Hepatocyte (in vitro differentiated cells): ENCODE data around the gene KRT74. TPM values are rescaled to one million over a fixed set of nuclear protein-coding genes. Genes with fewer than 3 reads are reported as not detected.

ENCODE experiments used
- DNase-seq: peaks from one replicate; pipeline ENCODE4 v3.0.0-alpha.2; 2016; ENCODE audit warnings: low spot score
- H2AFZ ChIP-seq: fragments of 200-600 bp; sonication (generic); 2 replicates; pipeline ENCODE4 v1.6.0; 2016; ENCODE audit warnings: antibody characterized with exemption, mild to moderate bottlenecking
- H3K27ac ChIP-seq: fragments of 200-600 bp; sonication (generic); 2 replicates; pipeline ENCODE4 v1.5.1; 2016; ENCODE audit warnings: mild to moderate bottlenecking
- H3K27me3 ChIP-seq: fragments of 200-600 bp; sonication (generic); 2 replicates; pipeline ENCODE4 v1.6.1; 2016
- H3K36me3 ChIP-seq: fragments of 200-600 bp; sonication (generic); replicated peaks from 2 replicates; pipeline ENCODE4 v1.5.1; 2016; ENCODE audit warnings: low read depth; ENCODE audit not compliant: insufficient read depth
- H3K4me1 ChIP-seq: fragments of 200-600 bp; sonication (generic); 2 replicates; pipeline ENCODE4 v1.5.1; 2016; ENCODE audit warnings: mild to moderate bottlenecking, moderate library complexity; ENCODE audit not compliant: insufficient read depth
- H3K4me2 ChIP-seq: fragments of 200-600 bp; sonication (generic); 2 replicates; pipeline ENCODE4 v1.6.0; 2016
- H3K4me3 ChIP-seq: fragments of 200-600 bp; sonication (generic); 2 replicates; pipeline ENCODE4 v1.5.1; 2016; ENCODE audit warnings: mild to moderate bottlenecking
- H3K79me2 ChIP-seq: fragments of 200-600 bp; sonication (generic); 2 replicates; pipeline ENCODE4 v1.6.0; 2017; ENCODE audit warnings: mild to moderate bottlenecking
- H3K9me2 ChIP-seq: fragments of 200-600 bp; sonication (generic); replicated peaks from 2 replicates; pipeline ENCODE4 v1.6.0; 2017; ENCODE audit warnings: mild to moderate bottlenecking; ENCODE audit not compliant: insufficient read depth
- H3K9me3 ChIP-seq: fragments of 200-600 bp; sonication (generic); 2 replicates; pipeline ENCODE4 v1.5.1; 2016; ENCODE audit warnings: low read depth, mild to moderate bottlenecking
- H4K20me1 ChIP-seq: fragments of 200-600 bp; sonication (generic); 2 replicates; pipeline ENCODE4 v1.6.0; 2016; ENCODE audit warnings: mild to moderate bottlenecking; ENCODE audit not compliant: insufficient read depth, poor library complexity, severe bottlenecking
- CTCF ChIP-seq: fragments of 200-600 bp; sonication (generic); IDR thresholded peaks from 2 replicates; pipeline ENCODE4 v1.5.1; 2016; ENCODE audit warnings: antibody characterized with exemption, mild to moderate bottlenecking; ENCODE audit not compliant: poor library complexity
- EZH2 ChIP-seq: fragments of 200-600 bp; sonication (generic); IDR thresholded peaks from 2 replicates; pipeline ENCODE4 v1.6.1; 2016; ENCODE audit warnings: antibody characterized with exemption, mild to moderate bottlenecking, borderline replicate concordance
- EZH2phosphoT487 ChIP-seq: fragments of 200-600 bp; sonication (generic); IDR thresholded peaks from one replicate; pipeline ENCODE4 v1.6.1; 2018; ENCODE audit warnings: antibody characterized with exemption, mild to moderate bottlenecking, low read depth, moderate library complexity; ENCODE audit not compliant: unreplicated experiment, severe bottlenecking
- WGBS: methylation state at CpG from one replicate; pipeline ENCODE4 v1.1.6; 2016; ENCODE audit warnings: low lambda C conversion rate; ENCODE audit errors: missing lambda C conversion rate; 5-methylcytosine and 5-hydroxymethylcytosine counted together
- polyA plus RNA-seq: library from polyadenylated mRNA; unstranded; fragments of >200 nt; fragmentation: Nextera tagmentation; extraction: Ambion mirVana; gene quantifications from 2 replicates; pipeline ENCODE4 v1.2.1, GENCODE V29; 2016
- total RNA-seq: library from RNA; depleted of rRNA; stranded (reverse); fragments of >200 nt; gene quantifications from 2 replicates; pipeline ENCODE4 v1.2.3, GENCODE V29; 2014

Gene KRT74
- total and polyA plus RNA-seq, 2 experiments from 2014 or later: not detected

GRCh38 chr12:52519826-52520662 lies 53.6 kb downstream of the KRT74 start, which contains the start of gene KRT5:
Gene KRT5 (minus strand): TSS chr12:52520394. CDS start chr12:52520296, 98 bp downstream.
- H4K20me1 ChIP-seq: no peaks in the 10 kb centered on the region
- no peaks in the 10 kb centered on the region for H3K79me2 ChIP-seq
- H2AFZ ChIP-seq: no peak within 1 kb of the TSS
- no peaks in the 10 kb centered on the region for H3K9me2 ChIP-seq
- DNase-seq: no peak
- H3K27ac ChIP-seq: peak within 1 kb of the TSS; percentile 22
- no peak within 1 kb of the TSS for H3K4me3 ChIP-seq
- no peak within 1 kb of the TSS for H3K4me2 ChIP-seq
- H3K9me3 ChIP-seq: no peaks in the 10 kb centered on the region
- H3K36me3 ChIP-seq: no peaks in the 10 kb centered on the region
- H3K4me1 ChIP-seq: peaks cover 14% of the 10 kb centered on the region
- WGBS: 86% methylated on average over 29 of the region's 29 CpGs
- TF ChIP-seq EZH2 (no peak), EZH2phosphoT487 (no peak), CTCF (no peak)
- no peaks in the 10 kb centered on the region for H3K27me3 ChIP-seq

GRCh38 chr12:52519387-52519703 lies 54.3 kb downstream of the KRT74 start:
- Histone ChIP-seq H3K4me1 (peaks cover 14% of the 10 kb centered on the region), H3K4me2 (no peak overlapping the region), H3K9me2 (no peaks in the 10 kb centered on the region), H3K9me3 (no peaks in the 10 kb centered on the region), H3K27me3 (no peaks in the 10 kb centered on the region), H3K27ac (no peak overlapping the region), H3K36me3 (no peaks in the 10 kb centered on the region), H2AFZ (no peak overlapping the region), H3K79me2 (no peaks in the 10 kb centered on the region), H3K4me3 (no peak overlapping the region), H4K20me1 (no peaks in the 10 kb centered on the region)
- WGBS: 88% methylated on average over 3 of the region's 3 CpGs
- no peak for DNase-seq
- TF ChIP-seq CTCF (no peak), EZH2phosphoT487 (no peak), EZH2 (no peak)

- H4K20me1 ChIP-seq: no peaks in the 10 kb centered on the region
- peaks cover 14% of the 10 kb centered on the region for H3K4me1 ChIP-seq
- TF ChIP-seq EZH2 (no peak), CTCF (no peak), EZH2phosphoT487 (no peak)
- H3K4me2 ChIP-seq: no peak overlapping the region
- H2AFZ ChIP-seq: no peak overlapping the region
- WGBS: 93% methylated on average over 8 of the region's 8 CpGs
- no peaks in the 10 kb centered on the region for H3K36me3 ChIP-seq
- H3K27me3 ChIP-seq: no peaks in the 10 kb centered on the region
- no peaks in the 10 kb centered on the region for H3K9me3 ChIP-seq
- H3K79me2 ChIP-seq: no peaks in the 10 kb centered on the region
- no peak overlapping the region for H3K4me3 ChIP-seq
- H3K27ac ChIP-seq: no peak overlapping the region
- no peaks in the 10 kb centered on the region for H3K9me2 ChIP-seq
- DNase-seq: no peak
Observed at GRCh38 chr12:52518574-52519386, 54.9 kb downstream of the KRT74 start.
